CD4-positive, alpha-beta T cell (primary cell): ENCODE results near the gene BTBD9. TPM values are rescaled to one million over a fixed set of nuclear protein-coding genes. Genes with fewer than 3 reads are reported as not detected.

Source experiments
- ATAC-seq: fragments of 200-7000 bp; cut with Tn5 transposase; one replicate; pipeline ENCODE4 v1.10.0; 2022; ENCODE audit warnings: mild to moderate bottlenecking; ENCODE audit not compliant: poor library complexity
- CTCF ChIA-PET: fragments of 350-600 bp; sonication (Branson Sonifier 250); formaldehyde crosslinking; loops from one replicate; lab custom pipeline; 2021; ENCODE audit warnings: antibody characterized with exemption, inconsistent platforms; lab: Charles Lee
- POLR2A ChIA-PET: fragments of 350-600 bp; sonication (Branson Sonifier 250); formaldehyde crosslinking; loops from one replicate; lab custom pipeline; 2021; ENCODE audit warnings: antibody characterized with exemption, inconsistent platforms; lab: Charles Lee
- DNase-seq, 14 experiments: peaks; one replicate each; pipeline ENCODE4 v3.0.0-alpha.2; 2013 to 2020; ENCODE audit warnings: mixed read lengths in 2 of 14
- H3K27ac ChIP-seq, 2 donors: one replicate each; pipeline versions ENCODE4 v1.5.1 to v1.7.0; 2013; ENCODE audit warnings: low read length in 2 of 2, low read depth in 1 of 2, mild to moderate bottlenecking in 1 of 2
- H3K27me3 ChIP-seq, 2 experiments: 1 replicate in 1 of 2; 2 replicates in 1 of 2; pipeline versions ENCODE4 v1.6.1 to v1.7.0; 2013; ENCODE audit warnings: low read length in 2 of 2, control low read depth in 1 of 2, mild to moderate bottlenecking in 1 of 2, moderate library complexity in 1 of 2; ENCODE audit not compliant: insufficient read depth in 2 of 2, control insufficient read depth in 1 of 2
- H3K36me3 ChIP-seq: one replicate; pipeline ENCODE4 v1.6.1; 2013; ENCODE audit warnings: low read length, control low read depth; ENCODE audit not compliant: insufficient read depth
- H3K4me1 ChIP-seq: one replicate; pipeline ENCODE4 v1.6.1; 2013; ENCODE audit warnings: low read length, control low read depth; ENCODE audit not compliant: insufficient read depth
- H3K4me3 ChIP-seq: one replicate; pipeline ENCODE4 v1.5.1; 2013; ENCODE audit warnings: mild to moderate bottlenecking, low read length, moderate library complexity
- H3K9me3 ChIP-seq, 2 experiments: 1 replicate in 1 of 2; 2 replicates in 1 of 2; pipeline versions ENCODE4 v1.6.1 to v1.7.0; 2013; ENCODE audit warnings: low read length in 2 of 2, mild to moderate bottlenecking in 2 of 2, control low read depth in 1 of 2, moderate library complexity in 1 of 2; ENCODE audit not compliant: control insufficient read depth in 1 of 2, insufficient read depth in 1 of 2
- H3K27ac Mint-ChIP-seq: one replicate; pipeline ENCODE4 v1.8.0; 2020; ENCODE audit warnings: mixed read lengths
- H3K27me3 Mint-ChIP-seq: one replicate; pipeline ENCODE4 v1.8.0; 2021; ENCODE audit warnings: mixed read lengths
- H3K36me3 Mint-ChIP-seq: one replicate; pipeline ENCODE4 v1.8.0; 2021; ENCODE audit warnings: low read depth, mixed read lengths
- H3K4me1 Mint-ChIP-seq: one replicate; pipeline ENCODE4 v1.8.0; 2021; ENCODE audit warnings: low read depth, mixed read lengths
- H3K4me3 Mint-ChIP-seq: one replicate; pipeline ENCODE4 v1.8.0; 2020; ENCODE audit warnings: mild to moderate bottlenecking, mixed read lengths
- H3K9me3 Mint-ChIP-seq: one replicate; pipeline ENCODE4 v1.8.0; 2020; ENCODE audit warnings: mixed read lengths
- intact Hi-C, 2 experiments: fragments of 100-400 bp; cut with DNase I in 1 of 2; cut with micrococcal nuclease in 1 of 2; formaldehyde crosslinking; loops; one replicate each; pipeline versions ENCODE4 v1.15.1 to v1.9.0; 2023 to 2025; cut with DNase I, micrococcal nuclease
- total RNA-seq, 174 experiments: library from RNA in 2 of 174; stranded (reverse) in 2 of 174; gene quantifications; one replicate each; pipeline ENCODE4 v1.2.3 and lab custom pipeline; 2021 to 2026
- TF ChIP-seq, protein P1 (sequence below): fragments of 200-600 bp; IDR thresholded peaks from one replicate; pipeline ENCODE4 v1.8.0; 2022; ENCODE audit warnings: antibody characterized with exemption, mild to moderate bottlenecking

Gene BTBD9
- total RNA-seq, 2 experiments from 2014 or later: 58.7 to 59.3 TPM

DNA sequence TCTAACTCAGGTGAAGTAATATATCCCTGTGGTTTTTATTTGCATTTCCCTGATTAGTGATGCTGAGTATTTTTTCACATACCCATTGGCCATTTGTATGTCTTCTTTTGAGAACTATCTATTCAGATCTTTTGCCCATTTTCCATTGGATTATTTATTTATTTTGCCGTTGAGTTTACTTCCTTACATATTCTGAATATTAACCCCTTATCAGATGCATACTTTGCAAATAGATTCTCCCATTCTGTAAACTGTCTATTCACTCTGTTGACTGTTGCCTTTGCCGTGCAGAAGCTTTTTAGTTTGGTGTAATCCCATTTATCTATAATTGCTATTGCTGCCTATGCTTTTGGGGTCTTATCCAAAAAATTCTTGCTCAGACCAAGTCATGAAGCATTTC, 336.9 kb downstream of the BTBD9 start:
- H3K27ac ChIP-seq: no peak overlapping the region
- peaks cover 5% of the 10 kb centered on the region for H3K9me3 Mint-ChIP-seq
- TF ChIP-seq, protein P1, sequence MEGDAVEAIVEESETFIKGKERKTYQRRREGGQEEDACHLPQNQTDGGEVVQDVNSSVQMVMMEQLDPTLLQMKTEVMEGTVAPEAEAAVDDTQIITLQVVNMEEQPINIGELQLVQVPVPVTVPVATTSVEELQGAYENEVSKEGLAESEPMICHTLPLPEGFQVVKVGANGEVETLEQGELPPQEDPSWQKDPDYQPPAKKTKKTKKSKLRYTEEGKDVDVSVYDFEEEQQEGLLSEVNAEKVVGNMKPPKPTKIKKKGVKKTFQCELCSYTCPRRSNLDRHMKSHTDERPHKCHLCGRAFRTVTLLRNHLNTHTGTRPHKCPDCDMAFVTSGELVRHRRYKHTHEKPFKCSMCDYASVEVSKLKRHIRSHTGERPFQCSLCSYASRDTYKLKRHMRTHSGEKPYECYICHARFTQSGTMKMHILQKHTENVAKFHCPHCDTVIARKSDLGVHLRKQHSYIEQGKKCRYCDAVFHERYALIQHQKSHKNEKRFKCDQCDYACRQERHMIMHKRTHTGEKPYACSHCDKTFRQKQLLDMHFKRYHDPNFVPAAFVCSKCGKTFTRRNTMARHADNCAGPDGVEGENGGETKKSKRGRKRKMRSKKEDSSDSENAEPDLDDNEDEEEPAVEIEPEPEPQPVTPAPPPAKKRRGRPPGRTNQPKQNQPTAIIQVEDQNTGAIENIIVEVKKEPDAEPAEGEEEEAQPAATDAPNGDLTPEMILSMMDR: no peak
- H3K27ac Mint-ChIP-seq: no peak overlapping the region
- no peaks in the 10 kb centered on the region for H3K27me3 ChIP-seq
- intact Hi-C loops: no loop called here
- POLR2A ChIA-PET: no interaction called here
- no peak overlapping the region for H3K4me3 Mint-ChIP-seq
- H3K9me3 ChIP-seq: peaks cover 0 to 1% of the 10 kb centered on the region in 2 experiments
- H3K36me3 ChIP-seq: no peaks in the 10 kb centered on the region
- DNase-seq (no peak), ATAC-seq (no peak)
- no peak overlapping the region for H3K4me3 ChIP-seq
- H3K27me3 Mint-ChIP-seq: no peaks in the 10 kb centered on the region
- CTCF ChIA-PET: no interaction called here
- peaks cover 6% of the 10 kb centered on the region for H3K4me1 Mint-ChIP-seq
- no peaks in the 10 kb centered on the region for H3K4me1 ChIP-seq
- H3K36me3 Mint-ChIP-seq: peaks cover 8% of the 10 kb centered on the region

DNA sequence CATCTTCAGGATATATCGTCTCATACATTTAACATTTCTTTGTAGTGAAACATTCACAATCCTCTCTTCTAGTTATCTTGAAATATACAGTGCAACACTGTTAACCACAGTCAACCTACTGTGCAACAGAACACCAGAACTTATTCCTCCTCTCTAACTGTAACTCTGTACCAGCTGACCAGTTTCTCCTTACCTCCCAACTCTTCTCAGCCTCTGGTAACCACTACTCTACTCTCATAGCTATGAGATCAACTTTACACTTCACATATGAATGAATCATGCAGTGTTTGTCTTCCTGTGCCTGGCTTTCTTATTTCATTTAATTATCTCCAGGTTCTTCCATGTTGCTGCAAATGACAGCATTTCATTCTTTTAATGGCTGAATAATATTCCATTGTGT, 337.6 kb downstream of the BTBD9 start:
- intact Hi-C loops: no loop called here
- H3K27ac Mint-ChIP-seq: no peak overlapping the region
- H3K36me3 Mint-ChIP-seq: peaks cover 8% of the 10 kb centered on the region
- POLR2A ChIA-PET: no interaction called here
- ATAC-seq (no peak), DNase-seq (no peak)
- Histone ChIP-seq H3K4me1 (no peaks in the 10 kb centered on the region), H3K27me3 (no peaks in the 10 kb centered on the region), H3K27ac (no peak overlapping the region), H3K9me3 (peaks cover 0 to 4% of the 10 kb centered on the region in 2 experiments), H3K36me3 (no peaks in the 10 kb centered on the region), H3K4me3 (no peak overlapping the region)
- no peaks in the 10 kb centered on the region for H3K4me1 Mint-ChIP-seq
- no peaks in the 10 kb centered on the region for H3K27me3 Mint-ChIP-seq
- CTCF ChIA-PET: no interaction called here
- H3K4me3 Mint-ChIP-seq: no peak overlapping the region
- TF ChIP-seq, protein P1: no peak
- peaks cover 8% of the 10 kb centered on the region for H3K9me3 Mint-ChIP-seq

DNA sequence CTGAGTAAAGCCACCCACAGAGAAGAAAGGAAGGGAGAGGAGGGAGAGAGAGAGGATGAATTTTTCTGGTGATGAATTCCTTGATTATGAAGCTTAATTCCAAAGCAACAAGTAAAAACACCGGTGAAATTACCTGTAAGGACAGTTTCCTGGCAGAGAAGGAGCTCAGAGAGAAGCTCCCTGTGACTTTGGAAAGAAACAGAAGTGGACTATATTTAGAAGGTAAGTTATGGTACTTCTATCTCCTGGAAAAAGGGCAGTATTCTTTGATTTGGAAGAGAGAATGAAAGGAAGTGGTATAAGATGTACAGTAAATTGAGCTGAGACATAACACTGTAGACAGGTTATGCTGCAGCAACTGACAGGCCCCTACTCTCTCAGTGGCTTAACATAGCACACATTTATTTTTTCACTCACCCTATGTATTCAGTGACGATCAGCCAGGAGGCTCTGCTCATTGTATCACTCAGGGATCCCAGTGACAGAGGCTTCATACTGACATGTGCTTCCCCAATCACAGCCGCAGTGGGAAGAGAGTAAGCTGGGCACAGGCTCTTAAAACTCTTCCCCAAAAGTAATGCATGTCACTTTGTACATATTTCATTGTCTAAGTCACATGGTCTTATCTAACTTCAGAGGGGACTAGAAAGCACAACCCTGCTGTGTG, 349.5 kb downstream of the BTBD9 start:
- POLR2A ChIA-PET: interaction anchor here (0.6 kb wide), 1 partner anchor 1144 kb away, joined by 3 read pairs; no protein-coding TSS in a partner anchor
- DNase-seq: no peak
- H3K27ac Mint-ChIP-seq: no peak overlapping the region
- H3K27me3 ChIP-seq: no peaks in the 10 kb centered on the region
- peaks cover 12% of the 10 kb centered on the region for H3K36me3 ChIP-seq
- intact Hi-C loops: no loop called here
- ATAC-seq: no peak
- H3K27me3 Mint-ChIP-seq: no peaks in the 10 kb centered on the region
- H3K4me1 ChIP-seq: no peaks in the 10 kb centered on the region
- peaks cover 0 to 4% of the 10 kb centered on the region in 2 experiments for H3K9me3 ChIP-seq
- no peak overlapping the region for H3K27ac ChIP-seq
- H3K4me1 Mint-ChIP-seq: no peaks in the 10 kb centered on the region
- H3K9me3 Mint-ChIP-seq: no peaks in the 10 kb centered on the region
- H3K4me3 ChIP-seq: no peak overlapping the region
- H3K36me3 Mint-ChIP-seq: peaks cover 54% of the 10 kb centered on the region
- CTCF ChIA-PET: no interaction called here
- no peak overlapping the region for H3K4me3 Mint-ChIP-seq
- TF ChIP-seq, protein P1: no peak
